ENCODE data around the gene RTP5.
A peak's percentile ranks its signal among the peaks of the same experiment; 100 is the strongest.

The RTP5 gene

GRCh38 chr2:241850544-241851324, 18.8 kb upstream of the RTP5 start:
- in situ Hi-C loops (cut with MboI; ENCODE audit: low pct_unique_long_range_greater_than_20kb, low sequenced_read_pairs, unreplicated experiment) = no loop called here
- TF ChIP-seq CTCF (IDR thresholded peaks at IDR 0.05; ENCODE audit: extremely low read depth, insufficient read depth, missing control alignments) = no peak

GRCh38 chr2:241851325-241852115, 18.0 kb upstream of the RTP5 start:
- in situ Hi-C loops (cut with MboI; ENCODE audit: low pct_unique_long_range_greater_than_20kb, low sequenced_read_pairs, unreplicated experiment) = no loop called here
- no peak for TF ChIP-seq CTCF (IDR thresholded peaks at IDR 0.05; ENCODE audit: extremely low read depth, insufficient read depth, missing control alignments)
- DNase-seq (ENCODE audit: low spot score) = peak; percentile 22

More at GRCh38 chr2:241850544-241851324, 18.8 kb upstream of the RTP5 start:
- DNase-seq (ENCODE audit: low spot score) = peak; percentile 17

GRCh38 chr2:241852116-241852980, 17.2 kb upstream of the RTP5 start:
- peak; percentile 28 for DNase-seq (ENCODE audit: low spot score)
- no peak for TF ChIP-seq CTCF (IDR thresholded peaks at IDR 0.05; ENCODE audit: extremely low read depth, insufficient read depth, missing control alignments)
- in situ Hi-C loops (cut with MboI; ENCODE audit: low pct_unique_long_range_greater_than_20kb, low sequenced_read_pairs, unreplicated experiment) = no loop called here

- DNase-seq (ENCODE audit: low spot score) = peak; percentile 26
- in situ Hi-C loops (cut with MboI; ENCODE audit: low pct_unique_long_range_greater_than_20kb, low sequenced_read_pairs, unreplicated experiment) = no loop called here
- TF ChIP-seq CTCF (IDR thresholded peaks at IDR 0.05; ENCODE audit: extremely low read depth, insufficient read depth, missing control alignments) = no peak
Measured at GRCh38 chr2:241852981-241853631, 16.4 kb upstream of the RTP5 start.

GRCh38 chr2:241853651-241854341, 15.7 kb upstream of the RTP5 start:
- in situ Hi-C loops (cut with MboI; ENCODE audit: low pct_unique_long_range_greater_than_20kb, low sequenced_read_pairs, unreplicated experiment) = no loop called here
- no peak for TF ChIP-seq CTCF (IDR thresholded peaks at IDR 0.05; ENCODE audit: extremely low read depth, insufficient read depth, missing control alignments)
- no peak for DNase-seq (ENCODE audit: low spot score)
